22Rv1 (cell line): ENCODE data around the gene ANKS1A.

Experiments
- CTCF ChIP-seq: fragments of 450-650 bp; IDR thresholded peaks from 2 replicates; pipeline ENCODE4 v1.5.1; 2017; ENCODE audit warnings: mild to moderate bottlenecking
- ZFX ChIP-seq: fragments of 450-650 bp; IDR thresholded peaks from 2 replicates; pipeline ENCODE4 v1.6.1; 2017; ENCODE audit warnings: antibody characterized with exemption, borderline replicate concordance

GRCh38 chr6:34917626-34918285 lies 28.7 kb downstream of the ANKS1A start:
- TF ChIP-seq CTCF (no peak), ZFX (no peak)
